ENCODE results near the gene JARID2. TPM values are rescaled to one million over a fixed set of nuclear protein-coding genes. Genes with fewer than 3 reads are reported as not detected.

JARID2 gene
- total RNA-seq, 4 donors from 2014 or later, result 6.6 to 8.1 (median 7.5) TPM

GRCh38 chr6:15399641-15400470 lies 154.0 kb downstream of the JARID2 start:
- H3K36me3 ChIP-seq, result no peaks in the 10 kb centered on the region
- WGBS, 2 donors, result 13% methylated on average over 9 of the region's 9 CpGs
- no peaks in the 10 kb centered on the region for H3K27me3 ChIP-seq
- intact Hi-C loops (cut with DNase I), result no loop called here
- H3K27ac ChIP-seq, result peak overlapping the region in 1 of 3 donors; percentile 47
- no peaks in the 10 kb centered on the region for H3K9me3 ChIP-seq
- H3K4me1 ChIP-seq, result peaks cover 20 to 21% of the 10 kb centered on the region in 2 donors
- DNase-seq, result peak; percentile 82 to 85
- H3K4me3 ChIP-seq (replicated peaks in 1 of 3), result peak overlapping the region in 1 of 3 donors; percentile 8
- no peak for TF ChIP-seq POLR2A (IDR thresholded peaks at IDR 0.05)
- no peak for TF ChIP-seq CTCF (IDR thresholded peaks at IDR 0.05)

- peak; percentile 15 to 24 for DNase-seq
- Histone ChIP-seq H3K36me3 (no peaks in the 10 kb centered on the region), H3K9me3 (no peaks in the 10 kb centered on the region), H3K27ac (peak overlapping the region in 1 of 3 donors; percentile 47), H3K27me3 (no peaks in the 10 kb centered on the region), H3K4me3 (replicated peaks in 1 of 3) (no peak overlapping the region), H3K4me1 (peaks cover 20 to 21% of the 10 kb centered on the region in 2 donors)
- TF ChIP-seq POLR2A (IDR thresholded peaks at IDR 0.05) (no peak), CTCF (IDR thresholded peaks at IDR 0.05) (no peak)
- intact Hi-C loops (cut with DNase I), result no loop called here
- 10 to 24% methylated on average over 14 of the region's 14 CpGs for WGBS, 2 donors
Measured at GRCh38 chr6:15400572-15401004, 154.7 kb downstream of the JARID2 start.

GRCh38 chr6:15401120-15401519 lies 155.3 kb downstream of the JARID2 start:
- 88 to 96% methylated on average over 1 of the region's 1 CpG for WGBS, 2 donors
- no peak for DNase-seq
- Histone ChIP-seq H3K4me1 (peaks cover 20 to 21% of the 10 kb centered on the region in 2 donors), H3K4me3 (replicated peaks in 1 of 3) (no peak overlapping the region), H3K27ac (peak overlapping the region in 1 of 3 donors; percentile 47), H3K27me3 (no peaks in the 10 kb centered on the region), H3K36me3 (no peaks in the 10 kb centered on the region), H3K9me3 (no peaks in the 10 kb centered on the region)
- intact Hi-C loops (cut with DNase I), result no loop called here
- no peak for TF ChIP-seq POLR2A (IDR thresholded peaks at IDR 0.05)
- no peak for TF ChIP-seq CTCF (IDR thresholded peaks at IDR 0.05)

GRCh38 chr6:15401769-15402250 lies 155.9 kb downstream of the JARID2 start:
- no peaks in the 10 kb centered on the region for H3K27me3 ChIP-seq
- H3K4me1 ChIP-seq, result peaks cover 20 to 21% of the 10 kb centered on the region in 2 donors
- no peak for DNase-seq
- intact Hi-C loops (cut with DNase I), result no loop called here
- 97 to 100% methylated on average over 2 of the region's 2 CpGs for whole genome bisulfite sequencing, 2 donors
- H3K4me3 ChIP-seq (replicated peaks in 1 of 3), result no peak overlapping the region
- TF ChIP-seq CTCF (IDR thresholded peaks at IDR 0.05) (no peak), POLR2A (IDR thresholded peaks at IDR 0.05) (no peak)
- H3K9me3 ChIP-seq, result no peaks in the 10 kb centered on the region
- no peaks in the 10 kb centered on the region for H3K36me3 ChIP-seq
- no peak overlapping the region for H3K27ac ChIP-seq

- no peak overlapping the region for H3K27ac ChIP-seq
- no peak overlapping the region for H3K4me3 ChIP-seq (replicated peaks in 1 of 3)
- WGBS, 2 donors, result 92 to 97% methylated on average over 9 of the region's 9 CpGs
- intact Hi-C loops (cut with DNase I), result no loop called here
- TF ChIP-seq POLR2A (IDR thresholded peaks at IDR 0.05) (no peak), CTCF (IDR thresholded peaks at IDR 0.05) (no peak)
- no peak for DNase-seq
- no peaks in the 10 kb centered on the region for H3K27me3 ChIP-seq
- no peaks in the 10 kb centered on the region for H3K9me3 ChIP-seq
- H3K36me3 ChIP-seq, result no peaks in the 10 kb centered on the region
- H3K4me1 ChIP-seq, result peaks cover 20 to 21% of the 10 kb centered on the region in 2 donors
Measured at GRCh38 chr6:15402406-15403045, 156.7 kb downstream of the JARID2 start.

Data from thyroid gland (tissue), 4 donors.